ENCODE data around the gene PDIK1L.
"Not testable (repeated sequence)": the region's sequence is repeated elsewhere in the genome, so short reads cannot be mapped to it uniquely, and the experiment has no call there.

PDIK1L gene

DNA sequence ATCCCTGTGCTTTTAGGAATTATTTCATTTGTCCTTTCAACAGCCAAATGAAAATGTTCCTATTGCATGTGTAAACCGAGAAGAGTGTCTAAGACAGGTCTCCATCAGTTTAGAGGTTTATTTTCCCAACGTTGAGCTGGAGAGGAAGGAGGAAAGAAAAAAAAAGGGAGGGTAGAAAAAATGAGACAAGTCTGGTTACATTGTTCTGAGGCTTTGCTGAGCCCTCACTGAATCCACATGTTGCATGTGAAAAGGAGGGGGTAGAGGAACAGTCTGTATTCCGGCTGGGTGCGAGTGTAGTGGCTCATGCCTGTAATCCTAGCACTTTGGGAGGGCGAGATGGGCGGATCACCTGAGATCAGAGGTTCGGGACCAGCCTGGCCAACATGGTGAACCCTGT lies 19.2 kb upstream of the PDIK1L start:
- no peak for DNase-seq

GRCh38 chr1:26093569-26093968 lies 18.1 kb upstream of the PDIK1L start:
- DNase-seq = not testable (repeated sequence)

DNA sequence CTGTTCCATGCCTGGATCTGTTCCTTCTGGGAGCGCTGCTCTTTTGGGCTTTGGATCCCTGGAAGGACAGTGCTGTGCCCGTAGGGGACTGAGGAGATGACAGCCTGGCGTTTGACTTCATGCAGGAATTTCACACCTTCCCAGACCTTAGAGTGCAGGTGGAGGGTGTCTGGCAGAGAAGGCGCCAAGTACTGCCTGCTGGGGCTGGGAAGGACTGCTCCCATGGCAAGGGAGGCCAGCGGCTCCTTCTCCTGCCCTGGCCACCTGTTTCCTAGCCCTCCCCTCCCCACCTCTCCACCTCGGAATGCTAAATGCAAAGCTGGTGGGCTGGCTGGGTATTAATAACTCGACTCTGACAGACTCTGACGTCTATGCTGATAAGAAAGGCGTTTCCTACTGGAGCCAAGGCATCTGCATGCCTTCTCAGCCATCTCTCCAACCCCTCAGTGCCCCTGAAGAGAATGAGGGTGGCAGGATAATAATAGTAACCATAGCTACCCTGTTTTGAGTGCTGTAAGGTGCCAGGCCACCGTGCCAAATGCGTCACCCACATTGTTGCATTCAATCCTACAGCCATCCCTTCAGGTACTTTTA lies 17.5 kb upstream of the PDIK1L start:
- DNase-seq = no peak

DNA sequence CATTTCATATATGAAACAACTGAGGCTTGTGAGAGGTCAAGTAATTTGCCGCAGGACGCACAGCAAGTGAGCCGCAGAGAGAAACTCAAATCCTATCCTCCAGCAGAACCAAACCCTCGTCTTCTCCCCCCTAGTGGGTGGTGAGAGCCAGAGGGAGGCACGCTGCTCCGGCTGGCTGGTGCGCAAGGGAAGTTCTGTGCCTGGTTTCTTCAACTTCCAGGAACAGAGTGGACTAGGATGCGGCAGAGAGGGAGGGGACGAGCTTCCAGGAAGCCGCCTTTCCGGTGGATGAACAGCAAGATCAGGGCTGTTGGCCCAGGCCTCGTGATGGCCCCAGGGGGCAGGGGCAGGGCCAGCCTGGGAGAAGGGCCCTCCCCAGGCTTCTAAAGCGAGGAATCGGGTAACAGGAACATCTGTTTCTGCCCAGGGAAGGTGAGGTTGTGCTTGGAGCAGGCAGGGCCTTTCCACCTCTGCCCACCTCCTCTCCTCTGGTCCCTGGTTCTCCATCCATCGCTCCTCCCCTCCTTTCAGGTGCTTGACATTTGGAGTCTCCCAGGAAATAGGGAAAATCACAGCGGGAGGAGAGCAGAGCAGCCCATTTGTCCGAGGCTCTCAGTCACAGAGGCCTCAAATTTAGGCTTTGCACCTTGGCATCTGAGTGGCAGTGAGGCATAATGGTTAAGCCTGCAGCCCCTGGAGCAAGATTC lies 16.8 kb upstream of the PDIK1L start:
- DNase-seq = no peak

DNA sequence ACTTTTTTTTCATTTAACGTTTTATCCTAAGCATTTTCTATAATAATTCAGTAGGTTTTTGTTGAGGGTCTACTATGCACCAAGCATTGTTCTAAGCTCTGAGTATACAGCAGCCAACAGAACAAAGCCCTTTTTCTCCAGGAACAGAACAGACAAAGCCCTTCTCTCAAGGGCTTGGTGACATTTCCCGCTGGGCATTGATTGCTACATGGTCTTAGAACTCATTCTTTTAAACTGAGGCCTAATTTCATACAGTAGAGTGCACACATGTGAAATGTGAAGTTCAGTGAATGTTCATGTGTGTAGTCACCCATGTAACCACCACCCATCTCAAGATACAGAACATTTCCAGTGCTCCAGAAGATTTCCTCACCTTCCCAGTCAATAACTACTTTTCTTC lies 15.2 kb upstream of the PDIK1L start:
- DNase-seq = no peak

DNA sequence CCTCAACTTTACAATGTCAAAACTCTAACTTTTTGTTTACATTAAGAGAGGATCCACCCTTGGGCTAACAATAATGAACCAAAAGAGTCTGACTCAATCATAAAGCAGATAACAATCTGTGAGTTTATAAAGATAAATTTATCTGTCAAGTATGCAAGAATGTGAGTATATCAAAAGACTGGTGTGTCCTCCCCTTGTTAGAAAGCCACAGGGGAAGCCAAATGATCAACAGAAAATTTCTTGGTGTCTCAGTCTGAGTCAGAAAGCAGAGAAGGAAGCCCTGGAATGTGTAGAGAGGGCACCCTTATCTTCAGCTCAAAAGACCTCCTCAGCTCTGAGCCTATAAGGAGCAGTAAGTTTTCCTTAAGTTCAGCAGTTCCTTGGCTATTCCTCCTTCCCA lies 13.9 kb upstream of the PDIK1L start:
- DNase-seq = no peak

- DNase-seq = no peak
These were observed 13.0 kb upstream of the PDIK1L start for GRCh38 chr1:26098602-26099001.

DNA sequence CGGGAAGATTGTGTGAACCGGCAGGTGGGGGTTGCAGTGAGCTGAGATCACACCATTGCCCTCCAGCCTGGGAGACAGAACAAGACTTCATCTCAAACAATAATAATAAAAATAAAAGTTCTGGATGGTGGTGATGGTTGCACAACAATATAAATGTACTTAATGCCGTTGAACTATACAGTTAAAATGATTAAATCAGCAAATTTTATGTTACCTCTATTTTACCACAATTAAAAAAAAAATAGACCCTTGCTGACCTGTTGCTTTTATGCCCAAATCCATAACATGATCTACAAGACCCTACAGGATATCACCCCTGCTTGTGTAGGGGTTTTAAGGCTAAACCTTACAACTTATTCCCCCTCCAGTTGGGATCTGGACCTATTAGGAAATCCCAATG lies 11.8 kb upstream of the PDIK1L start:
- no peak for DNase-seq

DNA sequence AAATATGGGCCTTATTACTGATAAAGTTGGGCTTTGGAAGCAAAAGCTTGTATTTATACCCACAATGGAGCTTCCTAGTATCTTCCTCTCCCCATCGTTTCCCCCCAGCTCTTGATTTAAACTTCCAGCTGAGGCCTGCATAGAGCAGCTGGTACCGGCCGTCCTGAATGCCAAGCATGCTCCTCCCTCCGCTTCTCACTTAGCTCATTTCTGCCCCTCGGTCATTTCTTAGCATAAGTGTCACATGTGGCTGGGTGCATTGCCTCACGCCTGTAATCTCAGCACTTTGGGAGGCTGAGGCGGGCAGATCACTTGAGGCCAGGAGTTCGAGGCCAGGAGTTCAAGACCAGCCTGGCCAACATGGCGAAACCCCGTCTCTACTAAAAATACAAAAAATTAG lies 11.4 kb upstream of the PDIK1L start:
- not testable (repeated sequence) for DNase-seq

DNA sequence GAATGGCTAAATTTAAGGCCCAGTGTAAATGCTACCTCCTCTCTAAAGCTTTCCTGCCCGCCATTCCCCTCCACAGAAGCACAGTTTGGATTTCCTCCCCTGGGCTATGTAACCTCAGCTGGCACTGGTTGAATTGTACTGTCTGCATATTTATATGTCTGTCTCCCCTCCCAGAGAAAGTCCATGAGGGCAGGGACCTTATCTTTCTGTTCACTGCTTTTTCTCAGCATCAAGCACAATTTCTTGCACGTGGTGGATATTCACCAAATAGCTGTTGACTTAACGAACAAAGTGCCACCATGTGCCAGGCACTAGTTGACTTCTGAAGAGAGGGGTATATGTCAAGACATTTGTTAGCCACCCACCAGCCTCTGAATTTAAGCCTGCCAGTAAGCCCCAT lies 9.5 kb upstream of the PDIK1L start:
- DNase-seq = no peak

GRCh38 chr1:26102526-26102925 lies 9.1 kb upstream of the PDIK1L start:
- DNase-seq = no peak

- not testable (repeated sequence) for DNase-seq
These were observed 6.4 kb upstream of the PDIK1L start for GRCh38 chr1:26105226-26105548.

DNA sequence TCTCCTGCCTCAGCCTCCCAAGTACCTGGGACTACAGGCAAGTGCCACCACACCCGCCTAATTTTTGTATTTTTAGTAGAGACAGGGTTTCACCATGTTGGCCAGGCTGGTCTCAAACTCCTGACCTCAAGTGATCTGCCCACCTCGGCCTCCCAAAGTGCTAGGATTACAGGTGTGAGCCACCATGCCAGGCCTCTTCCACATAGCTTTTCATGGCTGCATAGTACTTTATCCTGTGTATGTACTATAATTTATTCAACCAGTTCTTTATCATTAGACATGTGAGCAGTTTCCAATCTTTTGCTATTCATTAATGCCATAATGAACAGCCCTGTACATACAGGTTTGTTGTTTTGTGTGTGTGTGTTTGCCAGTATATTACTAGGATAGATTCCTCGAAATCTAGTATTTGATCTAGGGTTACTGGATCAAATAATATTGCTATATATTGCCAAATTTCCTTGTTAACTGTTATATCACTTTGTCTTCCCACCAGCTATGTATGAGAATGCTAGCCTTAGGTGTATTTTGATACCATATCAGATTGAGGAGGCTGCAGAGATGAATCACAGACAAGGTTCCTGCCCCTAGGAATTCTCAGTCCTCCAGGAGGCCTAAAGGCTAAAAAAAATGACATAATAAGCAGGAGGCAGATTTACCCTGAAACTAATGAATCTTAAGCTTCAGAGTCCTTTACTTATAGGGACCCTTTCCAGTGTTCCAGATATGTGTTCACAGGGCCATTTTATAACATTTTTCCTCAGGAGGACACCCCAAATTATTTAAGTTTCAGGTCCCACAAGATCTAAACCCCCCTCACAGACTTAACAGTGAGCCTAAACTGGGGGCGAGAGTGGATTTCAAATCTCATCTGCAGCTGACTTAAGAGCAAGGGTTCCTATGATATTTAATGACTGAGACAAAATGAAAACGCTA lies 2.1 kb upstream of the PDIK1L start:
- no peak for DNase-seq

GRCh38 chr1:26110731-26111529 lies 694 bp upstream of the PDIK1L start:
- peak; percentile 79 for DNase-seq

DNA sequence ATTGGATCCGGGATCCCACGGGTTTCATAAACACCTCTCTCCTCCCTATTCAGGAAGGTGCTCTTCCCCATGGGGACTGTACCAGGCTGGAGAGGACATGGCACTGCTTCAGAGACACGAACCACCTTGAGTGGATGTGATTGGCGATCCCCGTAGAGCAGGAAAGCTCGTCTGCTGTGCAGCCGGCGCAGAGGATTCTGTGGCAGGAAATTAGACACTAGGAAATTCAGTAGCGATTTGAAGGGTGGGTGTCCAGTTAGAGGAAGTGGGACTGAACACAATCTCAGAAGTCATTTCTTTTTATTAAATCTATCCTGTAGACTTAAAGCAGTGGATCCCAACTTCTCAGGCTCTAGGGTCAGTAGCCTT lies 767 bp downstream of the PDIK1L start:
- peak; percentile 18 for DNase-seq

DNA sequence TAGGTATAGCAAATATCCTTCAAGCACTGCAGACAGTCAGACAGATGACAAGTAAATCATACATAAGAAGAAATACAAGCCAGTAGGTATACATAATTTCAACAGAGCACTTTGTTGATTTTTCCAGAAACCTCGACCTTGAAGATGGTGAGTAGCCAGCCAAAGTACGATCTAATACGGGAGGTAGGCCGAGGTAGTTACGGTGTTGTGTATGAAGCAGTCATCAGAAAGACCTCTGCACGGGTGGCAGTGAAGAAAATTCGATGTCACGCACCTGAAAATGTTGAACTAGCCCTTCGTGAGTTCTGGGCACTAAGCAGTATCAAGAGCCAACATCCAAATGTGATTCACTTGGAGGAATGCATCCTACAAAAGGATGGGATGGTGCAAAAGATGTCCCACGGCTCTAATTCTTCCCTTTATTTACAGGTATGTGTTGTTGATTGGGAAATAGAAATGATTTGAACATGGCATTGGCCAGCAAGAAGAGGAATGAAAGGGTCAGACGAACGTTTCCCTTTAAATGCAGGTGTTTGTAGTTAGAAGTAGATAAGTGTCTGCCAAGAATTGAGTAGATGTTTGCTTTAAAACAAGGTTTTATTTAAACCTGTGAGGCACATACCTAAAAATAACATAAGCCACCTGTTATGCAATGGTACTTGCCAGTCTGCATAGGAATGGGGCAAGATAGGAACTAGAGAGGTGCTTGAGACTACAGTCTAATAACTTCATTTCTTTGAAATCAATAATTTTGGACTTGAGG lies 2.7 kb downstream of the PDIK1L start:
- DNase-seq = no peak

DNA sequence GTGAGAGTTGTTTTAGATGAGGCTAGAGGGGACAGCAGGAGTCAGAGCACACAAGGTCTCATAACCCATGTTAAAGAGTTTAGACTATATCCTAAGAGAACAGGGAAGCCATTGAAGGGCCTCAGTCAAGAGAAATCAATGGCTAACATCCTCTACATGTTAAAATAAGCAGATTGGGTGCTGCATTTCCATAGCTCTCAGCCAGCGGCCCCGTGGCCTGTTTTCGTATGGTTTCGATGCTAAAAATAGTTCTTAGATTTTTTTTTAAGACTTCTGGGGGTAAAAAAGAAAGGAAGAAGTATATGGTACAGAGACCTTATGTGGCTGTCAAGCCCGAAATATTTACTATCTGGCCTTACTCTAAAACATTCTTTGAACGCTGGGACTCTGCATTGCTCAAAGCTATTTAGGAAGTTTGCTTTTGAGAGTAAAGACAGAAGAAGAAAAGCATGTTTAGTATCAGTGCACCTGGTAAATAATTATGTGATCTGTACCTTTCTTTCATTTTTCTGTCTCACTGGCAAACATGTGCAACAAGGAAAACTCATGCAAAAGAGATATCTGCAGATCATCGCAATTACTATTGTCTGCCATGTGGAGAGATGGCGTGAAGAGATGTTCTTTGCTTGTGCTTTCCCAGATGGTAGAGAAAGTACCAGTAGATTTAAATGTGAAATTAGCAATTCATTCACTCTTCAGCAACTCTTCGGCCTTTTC lies 8.4 kb downstream of the PDIK1L start:
- DNase-seq = no peak

DNA sequence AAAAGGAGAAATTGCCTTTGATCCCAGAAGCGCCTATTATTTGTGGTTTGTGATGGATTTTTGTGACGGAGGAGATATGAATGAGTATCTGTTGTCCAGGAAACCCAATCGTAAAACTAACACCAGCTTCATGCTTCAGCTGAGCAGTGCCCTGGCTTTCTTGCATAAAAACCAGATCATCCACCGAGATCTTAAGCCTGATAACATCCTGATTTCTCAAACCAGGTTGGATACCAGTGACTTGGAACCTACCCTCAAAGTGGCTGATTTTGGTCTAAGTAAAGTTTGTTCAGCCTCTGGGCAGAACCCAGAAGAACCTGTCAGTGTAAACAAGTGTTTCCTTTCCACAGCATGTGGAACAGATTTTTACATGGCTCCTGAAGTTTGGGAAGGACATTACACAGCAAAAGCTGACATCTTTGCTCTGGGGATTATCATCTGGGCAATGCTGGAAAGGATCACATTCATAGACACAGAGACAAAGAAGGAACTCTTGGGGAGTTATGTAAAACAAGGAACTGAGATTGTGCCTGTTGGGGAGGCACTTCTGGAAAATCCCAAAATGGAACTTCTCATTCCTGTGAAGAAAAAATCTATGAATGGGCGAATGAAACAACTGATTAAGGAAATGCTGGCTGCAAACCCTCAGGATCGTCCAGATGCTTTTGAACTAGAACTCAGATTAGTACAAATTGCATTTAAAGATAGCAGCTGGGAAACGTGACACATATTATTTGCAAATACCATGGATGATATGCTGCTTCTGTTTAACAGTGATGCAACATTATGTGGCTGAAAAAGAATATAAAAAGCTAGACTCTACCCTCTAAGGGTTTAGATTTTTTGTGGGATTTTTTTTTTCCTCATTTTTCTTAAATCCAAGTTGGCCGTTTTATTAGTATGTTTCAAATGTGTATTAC lies 10.5 kb downstream of the PDIK1L start:
- DNase-seq = no peak

- peak; percentile 41 for DNase-seq
These were observed 11.7 kb downstream of the PDIK1L start for GRCh38 chr1:26122988-26123973.

Data from CD4-positive, alpha-beta T cell treated with Interleukin-17A for 1 hour (primary cell).